22Rv1 (cell line): Measurements from ENCODE around the gene ERVK3-1.
A peak's percentile ranks its signal among the peaks of the same experiment; 100 is the strongest.

ENCODE experiments used
- H3K27ac ChIP-seq: fragments of 450-650 bp; 2 replicates; pipeline ENCODE4 v1.5.1; 2017
- ZFX ChIP-seq: fragments of 450-650 bp; IDR thresholded peaks from 2 replicates; pipeline ENCODE4 v1.6.1; 2017; ENCODE audit warnings: antibody characterized with exemption, borderline replicate concordance
- TF ChIP-seq, protein P1 (sequence below): fragments of 450-650 bp; IDR thresholded peaks from 2 replicates; pipeline ENCODE4 v1.5.1; 2017; ENCODE audit warnings: mild to moderate bottlenecking

Gene ERVK3-1

DNA sequence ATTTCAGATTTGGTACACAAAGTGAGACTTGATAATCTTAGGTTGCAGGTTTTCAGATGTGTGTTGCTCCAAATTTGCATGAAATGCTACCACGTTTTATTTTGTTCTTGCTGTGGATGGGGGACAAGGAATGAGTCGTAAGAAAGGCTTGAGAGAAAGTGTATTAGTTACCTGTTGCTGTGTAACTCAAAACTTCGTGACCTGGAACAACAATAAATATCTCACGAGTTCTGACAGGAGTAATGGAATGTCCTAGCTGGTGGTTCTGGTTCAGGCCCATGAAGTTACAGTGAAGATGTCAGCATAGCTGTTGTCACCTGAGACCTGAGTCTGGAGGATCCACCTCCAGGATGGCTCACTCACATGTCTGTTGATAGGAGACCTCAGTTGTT is 25.3 kb upstream of the ERVK3-1 start:
- no peak overlapping the region for H3K27ac ChIP-seq

DNA sequence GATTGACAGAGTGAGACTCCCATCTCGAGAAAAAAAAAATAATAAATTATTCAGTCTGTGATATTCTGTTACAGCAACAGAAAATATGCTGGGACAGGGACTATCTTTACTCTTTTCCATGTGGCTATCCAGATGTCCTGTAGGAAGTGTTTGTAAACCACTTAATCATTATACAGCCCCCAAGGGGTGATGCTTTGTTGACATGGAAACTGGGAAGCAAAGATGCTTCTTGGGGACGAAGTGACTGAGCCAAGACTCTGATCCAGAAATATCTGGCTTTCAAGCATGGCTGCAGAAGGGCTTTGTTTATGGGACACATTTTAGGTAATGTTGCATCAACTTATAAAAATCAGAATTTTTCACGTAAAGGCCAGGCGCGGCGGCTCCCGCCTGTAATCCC is 21.0 kb upstream of the ERVK3-1 start:
- H3K27ac ChIP-seq: no peak overlapping the region
- TF ChIP-seq ZFX: no peak
- TF ChIP-seq, protein P1, sequence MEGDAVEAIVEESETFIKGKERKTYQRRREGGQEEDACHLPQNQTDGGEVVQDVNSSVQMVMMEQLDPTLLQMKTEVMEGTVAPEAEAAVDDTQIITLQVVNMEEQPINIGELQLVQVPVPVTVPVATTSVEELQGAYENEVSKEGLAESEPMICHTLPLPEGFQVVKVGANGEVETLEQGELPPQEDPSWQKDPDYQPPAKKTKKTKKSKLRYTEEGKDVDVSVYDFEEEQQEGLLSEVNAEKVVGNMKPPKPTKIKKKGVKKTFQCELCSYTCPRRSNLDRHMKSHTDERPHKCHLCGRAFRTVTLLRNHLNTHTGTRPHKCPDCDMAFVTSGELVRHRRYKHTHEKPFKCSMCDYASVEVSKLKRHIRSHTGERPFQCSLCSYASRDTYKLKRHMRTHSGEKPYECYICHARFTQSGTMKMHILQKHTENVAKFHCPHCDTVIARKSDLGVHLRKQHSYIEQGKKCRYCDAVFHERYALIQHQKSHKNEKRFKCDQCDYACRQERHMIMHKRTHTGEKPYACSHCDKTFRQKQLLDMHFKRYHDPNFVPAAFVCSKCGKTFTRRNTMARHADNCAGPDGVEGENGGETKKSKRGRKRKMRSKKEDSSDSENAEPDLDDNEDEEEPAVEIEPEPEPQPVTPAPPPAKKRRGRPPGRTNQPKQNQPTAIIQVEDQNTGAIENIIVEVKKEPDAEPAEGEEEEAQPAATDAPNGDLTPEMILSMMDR: no peak

More for the DNA sequence above, 25.3 kb upstream of the ERVK3-1 start:
- TF ChIP-seq, protein P1: no peak
- TF ChIP-seq ZFX: no peak

DNA sequence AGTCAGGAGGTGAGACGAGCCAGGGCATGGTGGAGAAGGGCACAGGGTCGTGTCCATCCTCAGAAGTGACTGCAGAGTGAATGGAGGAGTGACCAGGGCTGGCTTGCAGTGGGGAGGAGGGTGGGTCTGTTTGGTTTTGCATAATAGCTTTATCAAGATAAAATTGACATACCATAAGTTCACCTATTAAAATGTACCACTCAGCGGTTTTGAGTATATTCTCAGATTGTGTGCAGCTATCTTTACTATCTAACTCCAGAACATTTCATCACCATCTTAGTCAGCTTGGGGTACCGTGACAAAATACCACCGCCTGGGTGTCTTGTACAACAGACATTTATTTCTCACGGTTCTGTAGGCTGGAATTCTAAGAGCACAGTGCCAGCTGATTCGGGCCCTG is 13.2 kb upstream of the ERVK3-1 start:
- TF ChIP-seq ZFX: no peak
- TF ChIP-seq, protein P1: no peak

DNA sequence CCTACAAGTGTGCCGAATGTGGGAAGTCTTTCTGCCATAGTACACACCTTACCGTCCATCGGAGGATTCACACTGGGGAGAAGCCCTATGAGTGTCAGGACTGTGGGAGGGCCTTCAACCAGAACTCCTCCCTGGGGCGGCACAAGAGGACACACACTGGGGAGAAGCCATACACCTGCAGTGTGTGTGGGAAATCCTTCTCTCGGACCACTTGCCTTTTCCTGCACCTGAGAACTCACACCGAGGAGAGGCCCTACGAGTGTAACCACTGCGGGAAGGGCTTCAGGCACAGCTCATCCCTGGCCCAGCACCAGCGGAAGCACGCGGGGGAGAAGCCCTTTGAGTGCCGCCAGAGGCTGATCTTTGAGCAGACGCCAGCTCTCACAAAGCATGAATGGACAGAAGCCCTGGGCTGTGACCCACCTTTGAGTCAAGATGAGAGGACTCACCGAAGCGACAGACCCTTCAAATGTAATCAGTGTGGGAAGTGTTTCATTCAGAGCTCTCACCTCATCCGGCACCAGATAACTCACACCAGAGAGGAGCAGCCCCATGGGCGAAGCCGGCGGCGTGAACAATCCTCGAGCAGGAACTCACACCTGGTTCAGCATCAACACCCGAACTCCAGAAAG is 10.3 kb upstream of the ERVK3-1 start:
- no peak for TF ChIP-seq ZFX
- TF ChIP-seq, protein P1: no peak
- H3K27ac ChIP-seq: no peak overlapping the region

More for the DNA sequence above, 13.2 kb upstream of the ERVK3-1 start:
- H3K27ac ChIP-seq: no peak overlapping the region

DNA sequence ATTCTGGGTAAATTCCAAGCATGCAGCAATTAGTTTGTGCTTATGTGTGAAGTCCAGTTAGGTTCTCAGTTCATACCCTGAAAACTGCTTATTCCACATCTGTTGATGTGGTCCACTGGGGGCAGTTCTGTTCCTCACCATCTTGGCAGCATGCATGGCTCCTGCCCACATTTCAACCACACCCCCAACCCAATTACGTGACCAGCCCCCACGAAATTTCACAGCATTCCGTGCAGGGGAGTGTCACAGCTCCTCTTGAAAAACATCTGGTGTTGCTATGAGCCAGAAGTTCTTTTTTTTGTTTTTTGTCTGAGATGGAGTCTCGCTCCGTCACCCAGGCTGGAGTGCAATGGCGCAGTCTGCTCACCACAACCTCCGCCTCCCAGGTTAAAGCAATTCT is 9.1 kb upstream of the ERVK3-1 start:
- TF ChIP-seq, protein P1: no peak
- no peak for TF ChIP-seq ZFX

DNA sequence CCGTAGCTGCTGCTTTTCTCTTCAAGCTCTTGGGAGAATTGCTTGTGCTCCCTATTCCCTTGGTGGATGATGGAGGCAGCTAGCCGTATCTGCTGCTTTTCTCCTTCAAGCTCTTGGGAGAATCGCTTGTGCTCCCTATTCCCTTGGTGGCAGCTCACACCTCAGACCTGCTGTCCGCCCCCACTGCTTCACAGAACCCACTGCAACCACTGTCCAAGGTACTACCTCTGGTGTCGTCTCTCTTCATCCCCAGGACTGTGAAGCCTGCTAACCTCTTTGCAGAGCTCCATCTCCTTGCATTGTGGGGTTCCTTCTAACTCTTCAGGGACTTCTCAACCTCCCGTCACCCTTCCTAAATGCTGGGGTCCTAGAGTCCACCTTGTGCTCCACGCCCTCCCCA is 4.6 kb upstream of the ERVK3-1 start:
- no peak overlapping the region for H3K27ac ChIP-seq
- no peak for TF ChIP-seq ZFX
- TF ChIP-seq, protein P1: no peak

More for the DNA sequence above, 9.1 kb upstream of the ERVK3-1 start:
- no peak overlapping the region for H3K27ac ChIP-seq

DNA sequence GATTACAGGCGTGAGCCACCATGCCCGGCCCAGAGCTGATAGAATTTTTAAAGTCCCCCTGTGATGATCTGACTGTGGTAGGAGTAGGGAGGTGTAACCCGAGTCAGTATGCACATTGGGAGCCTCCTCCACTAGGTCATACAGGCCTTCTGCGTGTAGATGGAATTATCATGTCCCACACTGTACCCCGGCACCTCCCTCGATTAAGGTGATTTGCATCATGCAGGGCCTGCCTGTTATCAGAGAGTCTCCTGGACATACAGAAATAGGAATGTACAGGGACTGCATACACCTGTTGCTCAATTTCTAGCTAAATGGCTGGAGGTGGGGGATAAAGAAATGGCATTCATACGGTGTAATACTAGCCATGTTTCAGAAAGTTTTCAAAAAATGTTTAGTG is 922 bp upstream of the ERVK3-1 start:
- H3K27ac ChIP-seq: peak overlapping the region; percentile 85
- TF ChIP-seq ZFX: no peak
- TF ChIP-seq, protein P1: no peak
